COR-L47 (cell line): ENCODE results near the gene CCNYL1.

Experiments
- DNase-seq: peaks from one replicate; lab custom pipeline; 2025; lab: John Stamatoyannopoulos, UW

CCNYL1 gene

GRCh38 chr2:207791579-207792243 is 80.3 kb downstream of the CCNYL1 start:
- DNase-seq: no peak

GRCh38 chr2:207792244-207792785 is 80.9 kb downstream of the CCNYL1 start:
- no peak for DNase-seq

DNA sequence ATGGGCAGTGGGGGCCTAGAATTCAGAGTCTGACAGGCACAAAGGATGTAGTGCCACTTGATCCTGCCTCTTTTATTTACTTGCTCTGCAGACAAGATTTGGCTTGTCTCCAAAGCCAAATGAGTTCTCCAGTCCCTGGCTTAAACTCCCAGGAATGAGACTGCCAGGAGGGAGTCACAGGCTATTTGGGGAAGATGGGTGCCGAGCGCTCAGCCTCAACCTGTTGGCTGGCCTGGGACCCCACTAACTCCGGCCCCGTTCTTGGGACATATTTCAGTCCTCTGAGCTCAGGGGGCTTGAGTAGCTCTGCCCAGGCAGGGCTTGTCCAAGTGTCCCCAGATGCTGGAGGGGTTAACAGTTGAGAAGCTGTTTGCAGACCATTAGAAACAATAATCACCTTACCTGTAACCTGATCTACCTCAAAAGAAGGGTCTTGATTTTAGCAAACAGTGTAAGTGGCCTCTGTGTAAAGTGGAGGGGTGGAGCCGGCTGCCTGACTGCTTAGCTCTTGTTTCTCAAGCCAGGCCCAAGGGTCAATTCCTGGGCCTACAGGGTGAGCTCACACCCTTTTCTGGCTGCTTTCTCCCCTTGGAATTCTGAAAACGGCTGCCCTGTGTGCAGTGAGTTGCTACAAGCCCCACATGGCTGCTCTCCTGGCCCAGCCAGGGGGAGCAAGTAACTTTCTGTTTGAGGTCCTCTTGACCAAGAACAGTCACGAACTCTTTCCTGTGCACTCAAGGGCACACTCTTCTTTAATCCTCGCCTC is 85.3 kb downstream of the CCNYL1 start:
- DNase-seq: peak; percentile 80

DNA sequence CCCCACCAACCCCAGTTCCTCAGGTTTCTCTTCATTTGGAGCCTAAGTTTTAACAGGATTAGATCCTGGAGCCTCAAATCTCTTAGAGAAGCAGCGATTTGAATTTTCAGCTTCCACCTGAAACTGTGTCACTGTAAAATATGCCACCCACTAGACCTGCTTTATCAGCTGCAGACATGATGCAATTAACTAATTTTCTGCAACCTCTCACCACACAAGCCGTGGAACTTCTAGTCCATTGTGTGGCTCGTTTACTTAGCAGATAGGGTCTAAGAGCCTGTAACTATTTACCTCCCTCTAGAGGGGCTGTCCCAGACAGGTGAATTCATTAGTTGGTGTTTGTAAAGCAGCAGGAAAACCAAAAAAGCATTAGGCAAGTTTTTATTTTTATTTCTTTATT is 89.8 kb downstream of the CCNYL1 start:
- peak; percentile 46 for DNase-seq

DNA sequence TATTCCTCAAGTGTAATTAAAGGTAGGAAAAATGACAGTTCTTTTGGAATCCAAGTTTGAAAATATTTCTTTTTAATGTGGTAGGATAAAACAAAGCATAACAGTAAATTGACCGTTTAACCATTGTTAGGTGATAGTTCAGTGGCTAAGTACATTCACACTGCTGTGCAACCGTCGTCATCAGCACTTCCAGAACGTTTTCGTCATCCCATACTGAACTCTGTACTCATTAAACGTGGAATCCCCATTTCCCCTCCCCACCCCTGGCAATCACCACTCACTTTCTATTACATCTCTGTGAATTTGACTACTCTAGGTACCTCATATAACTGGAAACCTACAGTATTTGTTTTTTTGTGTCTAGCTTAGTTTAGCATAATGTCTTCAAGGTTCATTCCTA is 91.2 kb downstream of the CCNYL1 start:
- DNase-seq: no peak
